ENCODE results near the gene PGC. TPM values are rescaled to one million over a fixed set of nuclear protein-coding genes. Genes with fewer than 3 reads are reported as not detected.

The PGC gene
- total and polyA plus RNA-seq, 12 donors, result 0.58 to 2.0 TPM; not detected in 10

DNA sequence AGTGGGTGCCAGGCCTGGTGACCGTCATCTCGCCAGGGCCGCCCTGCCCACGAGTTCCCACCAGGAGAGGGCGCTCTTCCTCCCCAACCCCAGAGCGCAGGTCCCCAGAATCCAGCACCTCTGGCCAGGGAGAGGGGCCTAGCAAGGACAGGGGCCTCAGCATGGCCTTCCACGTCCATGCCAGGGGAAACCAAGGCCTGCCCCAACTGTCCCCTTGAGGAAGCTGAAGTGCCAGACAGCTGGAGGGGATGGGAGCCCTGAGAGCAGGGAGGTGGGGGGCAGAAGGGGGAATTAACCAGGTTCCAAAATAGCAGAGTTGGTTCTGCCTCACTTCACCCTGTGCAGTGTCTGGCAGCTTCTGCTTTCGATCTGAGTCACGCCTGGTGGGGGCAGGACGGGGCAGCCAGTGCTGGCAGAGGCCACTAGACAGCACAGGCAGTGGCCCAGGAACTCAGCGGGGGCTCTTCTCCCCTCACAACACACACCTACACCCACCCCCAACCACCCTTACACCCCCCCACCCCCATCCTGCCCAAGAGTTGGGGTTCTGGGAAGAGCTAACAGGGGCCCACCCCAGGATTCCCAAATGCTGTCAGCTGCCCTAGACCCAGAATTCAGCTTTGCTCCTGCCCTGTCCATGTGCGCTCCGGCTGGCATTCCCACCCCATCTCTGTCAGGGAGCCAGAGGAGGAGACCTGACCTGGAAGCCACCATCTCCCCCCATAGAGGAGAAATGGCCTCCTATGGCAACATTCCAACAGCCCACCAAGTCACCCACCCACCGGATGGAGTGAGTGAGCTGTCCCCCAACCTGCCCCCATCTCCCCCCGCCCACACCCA lies 41.0 kb downstream of the PGC start:
- Histone ChIP-seq H3K27me3 (no peaks in the 10 kb centered on the region), H3K27ac (peak overlapping the region; percentile 62 to 92 (median 81)), H3K4me1 (peaks cover 31 to 96% (median 66%) of the 10 kb centered on the region in 9 donors), H3K36me3 (peaks cover 0 to 6% (median 0%) of the 10 kb centered on the region in 9 donors), H3K9me3 (no peaks in the 10 kb centered on the region), H3K4me3 (peak overlapping the region in 1 of 10 donors; percentile 33)
- peak; percentile 85 to 93 (median 90) for ATAC-seq
- intact Hi-C loops (cut with DNase I), result loop anchor here in 4 of 10 donors (1.0 to 5.0 kb wide), 4 partner anchors 27 to 71 kb away; partner anchors contain the start of genes TFEB (in 3 of the 4) and FRS3 (in 1 of the 4)
- DNase-seq, result peak; percentile 83 to 87
- 39 to 55% methylated on average over 15 of the region's 15 CpGs for WGBS, 2 donors
- TF ChIP-seq, protein P1, sequence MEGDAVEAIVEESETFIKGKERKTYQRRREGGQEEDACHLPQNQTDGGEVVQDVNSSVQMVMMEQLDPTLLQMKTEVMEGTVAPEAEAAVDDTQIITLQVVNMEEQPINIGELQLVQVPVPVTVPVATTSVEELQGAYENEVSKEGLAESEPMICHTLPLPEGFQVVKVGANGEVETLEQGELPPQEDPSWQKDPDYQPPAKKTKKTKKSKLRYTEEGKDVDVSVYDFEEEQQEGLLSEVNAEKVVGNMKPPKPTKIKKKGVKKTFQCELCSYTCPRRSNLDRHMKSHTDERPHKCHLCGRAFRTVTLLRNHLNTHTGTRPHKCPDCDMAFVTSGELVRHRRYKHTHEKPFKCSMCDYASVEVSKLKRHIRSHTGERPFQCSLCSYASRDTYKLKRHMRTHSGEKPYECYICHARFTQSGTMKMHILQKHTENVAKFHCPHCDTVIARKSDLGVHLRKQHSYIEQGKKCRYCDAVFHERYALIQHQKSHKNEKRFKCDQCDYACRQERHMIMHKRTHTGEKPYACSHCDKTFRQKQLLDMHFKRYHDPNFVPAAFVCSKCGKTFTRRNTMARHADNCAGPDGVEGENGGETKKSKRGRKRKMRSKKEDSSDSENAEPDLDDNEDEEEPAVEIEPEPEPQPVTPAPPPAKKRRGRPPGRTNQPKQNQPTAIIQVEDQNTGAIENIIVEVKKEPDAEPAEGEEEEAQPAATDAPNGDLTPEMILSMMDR (IDR thresholded peaks at IDR 0.05), result peak; percentile 53 to 82 (median 76)

DNA sequence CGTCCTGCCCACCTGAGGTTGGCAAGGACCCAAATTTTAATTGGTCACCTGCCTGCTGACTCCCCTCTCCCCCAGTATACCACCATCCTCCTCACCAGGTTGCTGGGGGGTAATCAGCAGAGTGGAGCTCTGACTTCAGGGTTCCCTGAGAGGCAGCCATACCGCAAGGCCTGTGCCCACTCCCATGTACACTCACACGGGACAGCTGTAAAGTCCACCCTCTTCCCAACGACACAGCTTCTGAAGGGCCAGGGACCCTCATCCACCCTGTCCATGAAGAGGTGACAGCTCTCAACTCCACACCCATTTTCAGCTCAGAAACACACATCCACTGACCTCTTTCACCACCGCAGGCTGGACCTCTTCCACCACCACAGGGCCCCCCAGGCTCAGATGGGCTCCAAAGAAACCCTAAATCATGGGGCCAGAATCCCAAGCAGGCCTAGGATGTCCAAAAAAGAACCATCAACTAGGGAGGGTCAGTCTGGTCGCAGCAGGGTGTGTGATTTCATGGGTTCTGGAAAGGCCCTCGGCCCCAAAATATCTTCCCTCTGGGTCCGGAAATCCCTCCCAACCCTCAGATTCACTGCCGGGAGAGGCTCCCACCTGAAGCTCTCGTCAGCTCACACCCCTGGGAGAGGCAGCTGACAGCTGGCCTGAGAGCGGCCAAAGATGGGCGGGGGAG lies 41.7 kb downstream of the PGC start:
- ATAC-seq (peak in 2 of 8 donors; percentile 1 to 87), DNase-seq (no peak)
- intact Hi-C loops (cut with DNase I), result loop anchor here in 1 of 10 donors (5.0 kb wide), 1 partner anchor 72 kb away; the partner anchor contains the start of gene FRS3
- Histone ChIP-seq H3K9me3 (no peaks in the 10 kb centered on the region), H3K36me3 (peaks cover 0 to 6% (median 0%) of the 10 kb centered on the region in 9 donors), H3K4me3 (peak overlapping the region in 8 of 10 donors; percentile 0 to 33 (median 21)), H3K4me1 (peaks cover 36 to 96% (median 69%) of the 10 kb centered on the region in 9 donors), H3K27ac (peak overlapping the region in 9 of 10 donors; percentile 66 to 92 (median 82)), H3K27me3 (no peaks in the 10 kb centered on the region)
- TF ChIP-seq, protein P1 (IDR thresholded peaks at IDR 0.05), result no peak
- WGBS, 2 donors, result 46 to 57% methylated on average over 12 of the region's 12 CpGs

DNA sequence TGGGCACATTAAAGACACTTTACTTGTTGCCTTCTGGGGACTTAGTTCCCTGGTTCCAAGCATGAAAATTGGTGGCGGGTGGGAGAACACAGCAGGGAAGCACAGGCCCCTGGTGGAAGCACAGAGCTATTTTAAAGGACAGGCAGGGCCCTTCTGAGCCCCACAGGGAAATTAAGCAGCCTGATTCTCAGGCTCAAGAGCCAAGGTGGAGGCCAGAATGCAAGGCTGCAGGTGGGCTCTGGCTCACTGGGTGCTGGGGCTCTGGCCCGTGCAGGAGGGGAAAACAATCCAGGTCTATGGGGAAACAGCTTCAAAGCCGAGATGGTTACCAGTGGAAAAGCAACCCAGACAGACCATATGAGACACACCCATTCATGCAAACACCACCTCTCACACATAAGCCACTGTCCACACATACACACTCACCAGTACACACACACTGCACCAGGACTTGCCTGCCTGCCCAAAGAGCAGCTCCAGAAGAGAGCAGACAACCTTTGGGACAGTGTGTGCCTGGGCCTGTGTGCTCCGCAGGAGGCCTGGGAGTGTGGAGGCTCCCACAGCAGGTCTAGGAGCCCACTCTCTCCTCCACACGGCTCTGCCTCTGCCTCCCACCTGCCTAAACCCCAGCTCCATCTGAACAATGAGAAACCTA lies 42.4 kb downstream of the PGC start:
- ATAC-seq, result peak in 1 of 8 donors; percentile 2
- H3K27ac ChIP-seq, result peak overlapping the region in 9 of 10 donors; percentile 66 to 92 (median 82)
- TF ChIP-seq, protein P1 (IDR thresholded peaks at IDR 0.05), result no peak
- H3K27me3 ChIP-seq, result no peaks in the 10 kb centered on the region
- peak overlapping the region in 8 of 10 donors; percentile 0 to 33 (median 21) for H3K4me3 ChIP-seq
- 84 to 86% methylated on average over 5 of the region's 5 CpGs for WGBS, 2 donors
- DNase-seq, result no peak
- H3K9me3 ChIP-seq, result no peaks in the 10 kb centered on the region
- H3K36me3 ChIP-seq, result peaks cover 0 to 6% (median 0%) of the 10 kb centered on the region in 9 donors
- peaks cover 36 to 95% (median 71%) of the 10 kb centered on the region in 9 donors for H3K4me1 ChIP-seq
- intact Hi-C loops (cut with DNase I), result loop anchor here in 1 of 10 donors (5.0 kb wide), 1 partner anchor 73 kb away; the partner anchor contains the start of gene FRS3
